Retina (tissue), 1 donor: ENCODE measurements around the gene ZIK1.

Source experiments
- DNase-seq: peaks from one replicate; pipeline ENCODE4 v3.0.0-alpha.2; 2016

The ZIK1 gene

DNA sequence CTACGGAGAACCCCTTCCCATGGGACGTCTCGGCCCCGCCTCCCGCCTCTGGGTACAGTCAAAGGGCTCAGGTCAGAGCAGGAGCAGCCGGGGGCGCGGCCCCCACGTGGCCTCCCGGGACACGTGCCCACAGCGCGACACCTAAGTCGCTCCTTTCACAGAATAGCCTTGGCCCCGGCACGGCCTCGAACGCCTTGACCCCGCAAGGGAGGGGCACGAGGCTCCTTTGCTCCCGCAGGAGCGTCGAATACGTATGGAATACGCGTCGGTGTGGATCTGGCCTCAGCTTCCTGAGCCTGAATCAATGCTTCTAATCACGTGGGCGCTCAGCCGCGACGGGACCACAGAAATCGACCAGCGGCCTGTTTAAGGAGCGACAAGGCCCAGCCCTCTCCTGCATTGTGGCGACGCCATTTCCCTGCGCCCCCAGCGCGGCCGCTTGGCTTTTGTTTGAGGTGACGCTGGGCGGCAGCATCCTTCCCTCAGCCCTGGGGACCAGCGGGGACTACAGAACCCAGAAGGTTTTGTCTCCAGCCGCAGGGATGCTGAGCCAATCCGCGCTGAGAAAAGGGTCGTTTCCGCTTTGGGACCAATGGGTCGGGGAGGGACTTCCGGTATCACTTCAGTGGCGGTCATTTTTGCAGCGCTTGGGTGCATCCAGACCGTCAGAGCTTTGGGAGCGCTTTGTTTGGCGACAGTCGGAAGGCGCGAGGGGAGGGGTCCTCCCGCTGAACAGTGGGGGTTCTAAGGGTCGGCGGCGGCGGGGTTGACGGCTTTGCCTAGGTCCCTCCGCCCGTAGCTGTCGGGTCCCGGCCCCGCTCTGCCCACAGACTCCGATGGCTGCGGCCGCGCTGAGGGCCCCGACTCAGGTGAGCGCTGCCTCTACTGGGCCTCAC lies at the start of gene ZIK1:
ZIK1 (plus strand) TSS at position 625 of the 896 bp plus-strand sequence; CDS start at position 837, 212 bp downstream.
- peak; percentile 97 for DNase-seq

DNA sequence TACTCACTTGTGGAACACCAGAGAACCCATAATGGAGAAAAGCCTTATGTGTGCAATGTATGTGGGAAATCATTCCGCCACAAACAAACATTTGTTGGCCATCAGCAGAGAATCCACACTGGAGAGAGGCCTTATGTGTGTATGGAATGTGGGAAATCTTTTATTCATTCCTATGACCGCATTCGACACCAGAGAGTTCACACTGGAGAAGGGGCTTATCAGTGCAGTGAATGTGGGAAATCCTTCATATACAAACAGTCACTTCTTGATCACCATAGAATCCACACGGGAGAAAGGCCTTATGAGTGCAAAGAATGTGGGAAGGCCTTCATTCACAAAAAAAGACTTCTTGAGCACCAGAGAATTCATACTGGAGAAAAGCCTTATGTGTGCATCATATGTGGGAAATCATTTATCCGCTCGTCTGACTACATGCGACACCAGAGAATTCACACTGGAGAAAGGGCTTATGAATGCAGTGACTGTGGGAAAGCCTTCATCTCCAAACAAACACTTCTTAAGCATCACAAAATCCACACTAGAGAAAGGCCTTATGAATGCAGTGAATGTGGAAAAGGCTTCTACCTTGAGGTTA lies 45.9 kb upstream of the ZIK1 start:
- no peak for DNase-seq

DNA sequence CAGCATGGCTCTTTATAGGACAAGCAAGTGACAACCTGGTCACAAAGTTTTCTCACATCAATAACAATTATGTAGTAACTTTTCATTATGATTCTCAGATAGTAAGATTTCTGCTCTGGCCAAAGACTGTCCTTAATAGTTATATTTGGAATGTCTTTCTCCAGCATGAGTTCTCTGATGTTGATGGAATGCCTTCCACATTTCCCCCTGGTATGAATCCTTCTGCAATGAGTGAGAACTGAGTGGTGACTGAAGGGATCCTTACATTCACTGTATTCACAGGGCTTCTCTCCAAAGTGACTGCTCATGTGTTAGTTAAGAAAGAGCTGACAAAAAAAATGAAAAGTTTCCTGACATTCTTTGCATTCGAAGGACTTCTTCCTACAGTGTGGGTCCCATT lies 37.4 kb upstream of the ZIK1 start:
- no peak for DNase-seq

DNA sequence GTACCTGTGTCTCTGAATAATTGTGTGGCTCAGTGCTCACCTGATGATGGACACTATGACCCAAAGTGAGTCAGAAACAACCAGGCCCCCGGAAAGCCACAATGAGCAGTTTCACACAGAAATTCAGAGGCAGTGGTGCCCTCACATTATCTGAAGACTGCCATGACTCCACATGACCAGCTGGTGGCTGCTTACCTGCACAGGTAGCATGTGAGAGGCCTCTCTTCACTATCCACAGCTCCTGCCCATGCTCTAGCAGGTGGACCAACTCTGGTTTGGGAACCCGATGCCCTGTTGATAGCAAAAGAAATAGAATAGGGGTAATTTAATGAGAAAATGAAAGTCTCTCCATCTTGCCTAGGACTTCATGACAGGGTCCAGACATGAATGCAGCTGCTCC lies 31.5 kb upstream of the ZIK1 start:
- DNase-seq = no peak

DNA sequence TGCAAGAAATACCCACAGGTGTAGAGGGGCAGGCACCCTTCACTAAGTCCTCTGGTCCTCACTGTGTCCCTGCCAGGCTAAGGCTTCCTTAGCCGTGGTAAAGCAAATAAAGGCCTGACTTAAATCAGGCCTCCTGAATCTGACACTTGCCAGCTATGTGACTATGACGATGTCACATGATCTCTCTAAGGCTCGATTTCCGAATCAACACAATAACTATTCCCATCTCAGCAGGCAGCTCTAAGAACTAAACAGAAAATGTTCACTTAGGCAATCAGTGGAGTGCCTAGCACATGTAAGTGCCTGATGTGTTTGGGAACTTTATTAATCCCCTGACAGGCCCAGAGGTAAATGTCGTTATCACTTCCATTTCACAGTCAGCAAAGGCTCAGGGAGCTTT lies 26.3 kb upstream of the ZIK1 start:
- DNase-seq = no peak

DNA sequence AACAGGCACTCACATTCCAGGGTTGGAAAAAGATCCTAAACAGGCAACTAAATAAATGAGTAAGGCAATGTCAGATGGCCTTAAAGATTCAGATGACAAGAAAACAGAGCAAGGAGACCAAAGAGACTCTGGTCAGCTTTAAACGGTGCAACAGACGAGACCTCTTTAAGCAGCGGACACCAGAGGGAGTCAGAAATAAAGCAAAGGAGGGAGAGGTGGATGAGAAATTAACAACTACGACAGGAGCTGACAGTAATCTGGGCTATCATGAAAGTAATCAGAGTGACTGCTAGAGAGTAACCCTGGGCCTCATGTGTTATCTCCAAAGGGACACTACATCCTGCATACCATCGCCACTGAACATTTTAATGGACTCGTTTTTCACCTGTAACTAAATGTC lies 25.4 kb upstream of the ZIK1 start:
- no peak for DNase-seq

DNA sequence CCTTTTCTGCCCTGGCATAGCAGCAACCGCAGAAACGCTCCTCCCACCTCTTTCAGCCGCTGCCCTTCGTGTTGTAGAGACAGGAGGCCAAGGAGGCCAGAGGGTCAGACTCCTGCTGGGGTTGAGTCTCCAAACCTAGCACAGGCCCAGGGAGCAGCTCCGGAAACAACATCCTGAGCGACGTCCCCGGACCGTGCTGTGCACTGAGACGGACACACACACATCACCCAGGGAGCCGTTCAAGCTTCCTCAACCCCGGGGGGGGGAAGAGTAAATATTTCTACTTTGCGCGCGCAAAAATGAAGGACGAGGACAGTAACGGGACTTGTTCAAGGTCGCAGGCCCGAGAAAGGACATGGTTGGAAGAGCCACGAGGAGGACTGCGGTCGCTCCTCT lies 24.9 kb upstream of the ZIK1 start:
- peak; percentile 59 for DNase-seq

DNA sequence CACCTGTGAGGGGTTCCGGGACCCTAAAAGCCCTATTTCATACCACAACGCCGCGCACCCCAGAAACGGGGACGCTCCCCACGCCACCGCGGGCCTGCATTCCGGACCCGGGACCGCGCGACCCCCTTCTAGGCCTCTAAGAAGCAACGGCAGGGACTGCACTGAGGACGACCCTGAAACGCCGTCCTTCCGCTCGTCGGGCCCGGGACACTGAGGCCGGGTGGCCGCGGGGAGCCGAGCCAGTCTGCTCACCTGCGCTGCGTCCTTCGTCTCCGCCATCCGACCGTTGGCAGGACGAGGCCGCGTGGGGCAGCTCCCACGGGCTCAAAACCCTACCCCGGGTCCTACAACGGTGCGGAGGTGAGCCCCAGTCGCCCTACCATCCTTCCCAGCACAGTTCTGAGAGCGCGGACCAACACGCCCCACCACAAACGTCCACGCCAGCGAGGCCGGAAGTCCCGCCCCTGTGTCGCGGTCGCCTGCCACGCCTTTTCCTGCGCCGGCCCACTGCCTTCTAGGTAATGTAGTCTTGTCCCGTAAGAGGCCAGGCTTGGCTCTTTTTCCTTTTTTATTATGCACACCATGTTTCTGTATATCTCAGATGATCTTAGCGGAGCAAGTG lies 24.4 kb upstream of the ZIK1 start, which contains the start of gene ZNF550:
ZNF550 (minus strand) TSS at position 460 of the 622 bp plus-strand sequence; CDS start at position 279, 181 bp downstream.
- DNase-seq = peak; percentile 93

DNA sequence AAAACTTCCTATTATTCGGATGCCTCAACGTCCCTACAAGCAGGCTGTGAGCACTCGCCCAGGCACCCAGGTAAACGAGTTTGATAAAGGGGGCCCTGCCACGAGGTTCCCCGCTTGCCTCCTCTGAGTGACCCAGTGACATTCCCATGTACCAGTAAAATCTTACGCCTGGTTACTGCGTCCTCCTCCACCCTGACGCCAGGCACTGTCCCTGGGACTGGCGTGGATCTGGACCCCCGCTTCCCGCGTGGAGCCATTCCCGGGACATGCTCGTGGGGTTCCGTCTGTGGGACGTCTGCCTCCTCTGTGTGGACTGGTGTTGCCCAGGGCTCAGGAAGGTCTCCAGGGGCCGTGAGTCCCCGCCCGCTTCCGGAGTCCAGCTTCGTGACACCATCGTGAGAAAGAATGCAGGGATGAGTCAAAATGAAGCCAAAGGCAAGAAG lies 23.9 kb upstream of the ZIK1 start:
- no peak for DNase-seq

DNA sequence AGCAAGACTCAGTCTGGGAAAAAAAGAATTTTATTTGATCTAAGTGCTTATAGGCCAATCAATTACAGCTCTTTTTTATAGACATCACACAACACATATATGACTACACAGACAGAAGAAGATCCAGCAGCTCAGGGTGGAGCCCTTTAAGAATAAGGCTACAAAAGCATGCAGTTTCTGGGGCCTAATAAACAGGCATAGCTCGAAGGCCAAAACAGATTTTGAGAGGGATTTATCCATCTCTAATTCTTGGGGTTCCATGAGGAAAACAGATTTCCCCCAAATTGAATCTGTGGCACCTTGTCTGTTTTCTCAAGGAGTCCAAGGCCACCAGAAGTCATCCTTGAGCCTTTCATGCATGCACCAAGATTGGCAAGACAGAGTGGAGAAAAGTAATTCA lies 20.4 kb upstream of the ZIK1 start:
- no peak for DNase-seq

DNA sequence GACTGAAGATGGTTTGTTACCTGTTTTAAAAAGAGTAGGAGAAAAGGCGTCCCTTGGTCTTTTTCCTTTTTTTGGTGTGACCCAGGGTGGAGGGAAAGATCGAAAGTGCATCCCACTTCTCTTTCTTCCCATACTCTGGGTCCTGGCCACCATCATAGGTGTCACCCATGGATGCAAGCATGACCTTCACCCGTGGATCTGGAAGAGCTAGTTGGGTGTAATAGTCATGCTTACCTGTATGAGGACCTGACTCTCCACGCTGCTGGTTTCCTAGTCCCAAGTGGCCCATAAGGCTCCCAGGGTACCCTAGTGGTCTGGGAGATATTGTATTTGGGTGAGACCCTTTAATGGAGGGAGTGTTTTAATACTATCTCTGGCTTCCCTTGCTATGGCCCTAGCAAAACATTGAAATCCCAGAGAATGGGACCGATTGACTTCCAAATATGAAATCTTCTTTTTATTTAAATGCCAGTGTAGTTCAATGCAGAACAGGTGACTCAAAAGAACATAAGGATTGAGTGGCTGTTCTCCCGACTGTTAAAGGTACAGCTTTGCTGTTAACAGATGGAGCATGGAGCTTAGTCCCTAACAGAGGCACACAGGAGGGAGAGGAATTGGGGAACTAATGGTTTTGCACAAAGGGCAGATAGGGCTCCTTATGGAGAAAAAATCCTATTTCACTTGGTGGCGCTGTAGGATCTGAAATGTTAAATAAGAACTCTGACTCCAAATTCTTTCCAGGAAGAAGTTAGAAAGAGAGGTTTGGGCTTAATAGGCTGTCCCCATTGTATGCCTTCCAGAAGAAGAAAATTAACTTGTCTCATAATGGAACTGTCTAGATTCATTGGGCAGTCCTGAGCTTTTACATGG lies 17.3 kb upstream of the ZIK1 start:
- DNase-seq = no peak

DNA sequence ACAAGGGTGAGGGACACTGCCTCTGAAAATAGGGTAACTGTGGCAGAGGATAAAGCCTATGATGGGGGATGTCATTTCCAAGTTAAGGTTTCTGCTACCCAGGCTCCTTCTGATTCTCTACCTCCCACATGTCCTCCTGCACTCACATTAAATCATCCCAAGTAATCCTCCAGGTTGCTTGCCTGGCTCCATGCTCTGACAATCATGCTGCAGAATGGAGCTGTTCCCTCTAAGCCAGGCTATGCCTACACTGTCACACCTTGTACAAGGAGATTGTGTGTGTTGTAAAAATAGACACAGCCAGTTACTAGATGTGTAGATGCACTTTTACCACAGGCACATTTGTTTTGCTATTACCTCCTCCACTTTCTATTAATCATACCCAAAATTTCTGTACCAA lies 13.2 kb upstream of the ZIK1 start:
- no peak for DNase-seq

DNA sequence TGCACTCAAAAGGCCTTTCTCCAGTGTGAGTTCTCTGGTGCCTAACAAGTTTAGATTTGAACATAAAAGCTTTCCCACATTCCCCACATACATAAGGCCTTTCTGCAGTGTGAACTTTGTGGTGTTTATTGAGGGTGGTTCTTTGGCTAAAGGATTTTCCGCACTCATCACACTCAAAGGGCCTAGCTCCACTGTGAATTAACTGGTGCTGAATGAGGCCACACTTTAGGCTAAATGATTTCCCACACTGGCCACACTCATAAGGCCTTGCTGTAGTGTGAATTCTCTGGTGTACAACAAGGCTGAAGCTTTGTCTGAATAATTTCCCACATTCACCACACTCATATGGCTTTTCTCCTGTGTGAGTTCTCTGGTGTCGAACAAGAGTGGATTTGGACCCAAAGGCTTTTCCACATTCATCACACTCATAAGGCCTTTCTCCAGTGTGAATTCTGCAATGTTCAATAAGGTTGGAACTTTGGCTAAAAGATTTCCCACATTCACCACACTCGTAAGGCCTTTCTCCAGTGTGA lies 11.5 kb upstream of the ZIK1 start:
- no peak for DNase-seq

DNA sequence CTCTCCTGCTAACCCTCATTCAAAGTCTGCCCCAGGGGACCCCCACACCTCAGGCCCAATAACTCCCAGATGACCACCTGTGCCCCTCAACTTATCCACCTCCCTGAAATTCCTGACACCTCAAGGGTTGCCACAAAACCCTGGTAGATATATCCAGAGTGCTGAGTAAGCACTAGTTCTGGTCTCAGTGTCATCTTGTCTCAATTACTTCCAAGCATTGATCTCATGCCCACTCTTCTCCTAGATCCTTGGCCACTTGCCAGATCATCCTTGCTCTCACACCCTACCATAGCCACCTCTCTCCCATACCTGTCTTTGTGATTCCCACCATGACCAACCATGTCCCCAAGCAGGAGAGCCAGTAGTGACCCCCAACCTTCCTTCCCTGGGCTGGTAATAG lies 7.3 kb upstream of the ZIK1 start:
- DNase-seq = no peak

DNA sequence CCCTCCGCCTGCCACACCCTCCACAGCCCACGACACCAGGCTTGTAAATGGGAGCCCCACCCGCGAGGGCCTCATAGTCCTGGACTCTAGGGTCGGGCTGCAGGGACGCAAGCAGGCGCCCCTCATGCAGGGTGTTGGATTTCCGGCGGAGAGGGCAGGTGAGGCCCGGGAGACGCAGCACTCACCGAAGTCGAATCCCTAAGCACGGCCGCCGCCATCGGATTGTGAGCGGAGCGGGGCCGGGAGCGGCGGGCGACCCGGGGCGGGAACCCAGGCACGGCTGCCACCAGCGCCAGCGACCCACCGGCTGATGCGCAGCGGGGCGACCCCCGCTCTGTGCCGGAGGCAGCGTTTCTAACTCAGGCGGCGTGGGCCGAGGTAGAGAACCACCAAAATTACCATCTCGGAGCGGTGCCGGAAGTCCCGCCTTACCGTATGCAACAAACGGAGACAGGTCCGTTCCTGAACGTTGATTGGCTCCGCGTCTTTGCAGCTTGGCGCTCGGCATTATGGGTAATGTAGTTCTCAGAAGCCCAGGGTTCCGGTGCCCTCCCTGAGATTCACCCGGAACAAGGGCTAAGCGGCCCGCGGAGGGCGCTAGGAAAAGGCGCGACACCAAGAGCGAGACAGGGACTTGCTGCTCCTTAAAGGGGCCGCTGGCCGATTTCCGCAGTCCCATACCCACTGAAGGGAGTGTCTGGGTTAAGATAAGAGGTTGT lies 5.3 kb upstream of the ZIK1 start, which contains the start of gene ZNF416:
ZNF416 (minus strand) TSS at position 425 of the 719 bp plus-strand sequence; CDS start at position 218, 207 bp downstream.
- peak; percentile 97 for DNase-seq

DNA sequence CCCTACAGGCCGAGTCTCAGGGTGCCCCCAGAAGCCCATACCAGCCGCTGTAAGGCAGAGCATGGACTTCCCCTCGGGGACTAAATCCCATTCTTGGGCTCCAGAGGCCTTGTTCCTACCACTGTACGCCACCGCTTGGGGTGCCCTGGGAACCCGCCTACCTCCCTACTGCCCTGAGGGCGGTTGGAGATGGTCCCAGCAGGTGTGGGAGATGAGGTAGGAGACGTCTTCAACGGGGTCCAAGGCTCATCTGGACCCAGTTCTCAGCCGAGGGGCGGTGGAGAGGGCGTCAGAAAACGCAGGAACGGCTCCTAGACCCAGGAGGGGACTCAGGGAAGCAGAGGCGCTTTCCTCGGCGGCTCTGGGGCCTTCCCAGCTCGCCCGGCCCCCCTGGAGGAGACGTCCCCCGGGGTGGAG lies 833 bp upstream of the ZIK1 start:
- DNase-seq = no peak

DNA sequence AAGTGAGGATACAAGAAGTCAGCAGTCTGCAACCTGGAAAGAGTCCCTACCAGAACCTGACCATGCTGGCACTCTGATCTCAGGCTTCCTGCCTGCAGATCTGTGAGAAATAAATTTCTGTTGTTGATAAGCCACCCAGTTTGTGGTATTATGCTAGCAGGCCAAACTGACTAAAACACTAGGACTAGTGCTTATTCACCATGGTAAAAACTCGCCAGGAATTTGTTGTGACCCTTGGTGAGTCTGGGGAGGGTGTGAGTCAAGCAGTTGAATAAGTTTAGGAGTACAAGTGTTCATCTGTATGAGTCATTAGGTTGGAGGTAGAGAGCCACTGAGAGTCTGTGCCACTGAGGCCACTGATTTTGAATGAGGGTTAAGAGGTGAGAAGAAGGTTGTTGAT lies 3.6 kb downstream of the ZIK1 start:
- no peak for DNase-seq

DNA sequence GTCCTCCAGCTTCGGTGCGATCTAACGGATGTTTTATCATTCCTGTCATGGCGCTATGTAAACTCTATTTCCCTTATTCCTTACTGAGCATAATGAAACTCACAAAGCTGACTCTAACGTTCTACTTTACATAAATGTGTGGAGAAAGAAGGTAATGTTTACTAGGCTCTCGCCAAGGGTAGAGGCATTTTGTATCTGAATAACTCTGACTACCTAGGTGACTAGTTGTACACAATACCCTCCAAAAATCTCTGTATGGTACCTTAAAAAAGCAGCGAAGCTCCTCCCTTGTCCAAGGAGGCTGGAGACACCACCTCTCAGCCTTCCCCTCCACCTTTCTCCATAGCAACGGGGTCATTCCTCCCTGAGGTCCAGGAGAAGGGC lies 15.4 kb downstream of the ZIK1 start:
- DNase-seq = no peak

DNA sequence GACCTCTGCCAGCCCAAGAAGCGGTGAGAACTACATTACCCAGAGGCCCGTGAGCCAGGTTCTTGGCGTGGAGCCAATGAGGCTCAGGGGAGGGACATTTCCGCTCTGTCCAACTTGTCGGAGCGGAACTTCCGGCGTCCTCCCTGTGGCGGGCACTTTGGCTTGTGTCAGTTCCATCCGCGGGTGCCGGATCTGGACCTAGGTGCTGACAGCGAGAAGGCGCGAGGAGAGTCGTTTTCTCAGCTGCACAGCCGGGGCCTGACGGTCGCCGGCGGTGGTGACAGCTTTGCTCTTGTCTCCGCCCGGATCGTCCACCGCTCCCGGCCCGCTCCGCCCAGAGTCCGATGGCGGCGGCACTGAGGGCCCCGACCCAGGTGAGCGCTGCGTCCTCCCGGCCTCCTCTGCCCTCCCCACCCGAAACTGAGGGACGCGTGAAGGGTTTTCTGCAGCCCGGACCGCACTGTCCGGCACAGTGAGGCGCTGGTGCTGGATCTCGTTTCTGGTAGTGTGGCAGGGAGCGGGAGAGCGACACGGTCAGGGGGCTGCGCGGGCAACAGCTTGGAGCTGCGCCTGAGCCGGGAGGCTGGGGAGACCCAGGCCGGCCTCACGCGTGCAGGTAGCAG lies 15.9 kb downstream of the ZIK1 start, which contains the start of gene ZNF530:
ZNF530 (plus strand) TSS at position 125 of the 623 bp plus-strand sequence. CDS start 4,461 bp downstream, outside the sequence.
- peak; percentile 92 for DNase-seq

DNA sequence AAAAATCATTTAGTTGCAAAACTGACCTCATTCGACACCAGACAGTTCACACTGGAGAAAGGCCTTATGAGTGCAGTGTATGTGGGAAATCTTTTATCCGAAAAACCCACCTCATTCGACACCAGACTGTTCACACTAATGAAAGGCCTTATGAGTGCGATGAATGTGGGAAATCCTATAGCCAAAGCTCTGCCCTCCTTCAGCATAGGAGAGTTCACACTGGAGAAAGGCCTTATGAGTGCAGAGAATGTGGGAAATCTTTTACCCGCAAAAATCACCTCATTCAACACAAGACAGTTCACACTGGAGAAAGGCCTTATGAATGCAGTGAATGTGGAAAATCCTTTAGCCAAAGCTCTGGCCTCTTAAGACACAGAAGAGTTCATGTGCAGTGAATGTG lies 23.0 kb downstream of the ZIK1 start:
- DNase-seq = no peak

DNA sequence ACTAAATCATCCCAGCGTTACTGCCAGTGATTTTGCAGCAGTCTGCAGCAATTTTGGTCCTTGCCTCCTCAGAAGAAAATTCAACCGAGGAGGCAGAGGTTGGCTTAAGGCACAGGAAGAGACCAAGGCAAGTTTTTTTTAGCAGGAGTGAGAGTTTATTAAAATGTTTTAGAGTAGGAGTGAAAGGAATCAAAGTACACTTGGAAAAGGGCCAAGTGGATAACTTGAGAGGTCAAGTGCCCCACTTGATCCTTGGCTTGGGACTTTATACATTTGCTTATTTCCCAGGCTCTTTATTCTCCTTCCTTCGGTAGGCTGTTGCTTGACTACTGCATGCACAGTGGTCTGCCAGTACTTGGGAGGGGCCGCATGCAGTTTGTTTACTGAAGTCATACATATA lies 27.2 kb downstream of the ZIK1 start:
- no peak for DNase-seq
